IMR-90 (cell line): ENCODE results near the gene SGK1. TPM values are rescaled to one million over a fixed set of nuclear protein-coding genes. Genes with fewer than 3 reads are reported as not detected.

Experiments
- ATAC-seq: fragments of 200-7000 bp; cut with Tn5 transposase; 2 replicates; pipeline ENCODE4 v1.9.1; 2020; ENCODE audit warnings: low read depth, mild to moderate bottlenecking, moderate library complexity
- BruUV-seq: library from RNA; stranded (reverse); fragments of 400-500 nt; replicated peaks from 2 replicates; lab custom pipeline; 2021; lab: Mats Ljungman, UMichigan
- CTCF ChIA-PET: fragments of 300-600 bp; formaldehyde crosslinking; extraction: SDS; loops from one replicate; lab custom pipeline; 2021; ENCODE audit warnings: antibody characterized with exemption; lab: Yijun Ruan, JAX
- POLR2A ChIA-PET: fragments of 300-600 bp; sonication (Branson Sonifier 250); formaldehyde crosslinking; loops from one replicate; lab custom pipeline; 2022; ENCODE audit warnings: antibody characterized with exemption; ENCODE audit not compliant: unreplicated experiment; lab: Charles Lee
- DNase-seq: peaks from one replicate; pipeline ENCODE4 v3.0.0; 2013
- H2AFZ ChIP-seq: replicated peaks from 2 replicates; pipeline ENCODE3; 2013; ENCODE audit warnings: low read length, mild to moderate bottlenecking; ENCODE audit not compliant: poor library complexity
- H2AK5ac ChIP-seq: 2 replicates; pipeline ENCODE4 v1.6.1; 2013; ENCODE audit warnings: low read depth, low read length, inconsistent platforms
- H2AK9ac ChIP-seq: replicated peaks from 2 replicates; pipeline ENCODE3; 2013; ENCODE audit warnings: mild to moderate bottlenecking, low read depth, low read length, moderate library complexity; ENCODE audit not compliant: poor library complexity
- H2BK120ac ChIP-seq: 2 replicates; pipeline ENCODE4 v1.6.1; 2013; ENCODE audit warnings: low read depth, low read length, inconsistent platforms
- H2BK15ac ChIP-seq: 3 replicates; pipeline ENCODE4 v1.6.1; 2013; ENCODE audit warnings: low read depth, low read length, inconsistent platforms
- H2BK20ac ChIP-seq: 2 replicates; pipeline ENCODE4 v1.6.1; 2013; ENCODE audit warnings: low read depth, mild to moderate bottlenecking, inconsistent platforms, low read length, moderate library complexity
- H2BK5ac ChIP-seq: 2 replicates; pipeline ENCODE4 v1.6.1; 2013; ENCODE audit warnings: mild to moderate bottlenecking, low read depth, low read length, inconsistent platforms; ENCODE audit not compliant: poor library complexity, severe bottlenecking
- H3K14ac ChIP-seq: replicated peaks from 2 replicates; pipeline ENCODE4 v1.6.1; 2013; ENCODE audit warnings: low read depth, low read length, inconsistent platforms
- H3K18ac ChIP-seq: 2 replicates; pipeline ENCODE4 v1.6.1; 2013; ENCODE audit warnings: low read depth, low read length, control low read depth
- H3K23ac ChIP-seq: 2 replicates; pipeline ENCODE4 v1.6.1; 2013; ENCODE audit warnings: low read depth, low read length, inconsistent platforms
- H3K27ac ChIP-seq: 2 replicates; pipeline ENCODE4 v1.5.1; 2013; ENCODE audit warnings: mild to moderate bottlenecking, control low read depth, low read length; ENCODE audit not compliant: insufficient read depth
- H3K27me3 ChIP-seq: 2 replicates; pipeline ENCODE4 v1.6.1; 2013; ENCODE audit warnings: low read length; ENCODE audit not compliant: control insufficient read depth, insufficient read depth
- H3K36me3 ChIP-seq: 2 replicates; pipeline ENCODE4 v1.6.1; 2013; ENCODE audit warnings: low read length, mixed read lengths; ENCODE audit not compliant: control insufficient read depth, insufficient read depth
- H3K4ac ChIP-seq: 2 replicates; pipeline ENCODE4 v1.6.1; 2013; ENCODE audit warnings: low read depth, low read length, inconsistent platforms
- H3K4me1 ChIP-seq: 2 replicates; pipeline ENCODE4 v1.6.1; 2013; ENCODE audit warnings: low read length, mixed read lengths; ENCODE audit not compliant: control insufficient read depth, insufficient read depth
- H3K4me2 ChIP-seq: 2 replicates; pipeline ENCODE4 v1.6.1; 2013; ENCODE audit warnings: low read depth, mild to moderate bottlenecking, control low read depth, low read length, moderate library complexity
- H3K4me3 ChIP-seq: 2 replicates; pipeline ENCODE4 v1.5.1; 2013; ENCODE audit warnings: low read depth, mild to moderate bottlenecking, control low read depth, low read length, moderate library complexity; ENCODE audit not compliant: insufficient read depth
- H3K56ac ChIP-seq: 2 replicates; pipeline ENCODE4 v1.6.1; 2013; ENCODE audit warnings: low read length, inconsistent platforms; ENCODE audit not compliant: insufficient read depth; ENCODE audit errors: extremely low read depth
- H3K79me1 ChIP-seq, 2 experiments: 2 replicates each; pipeline ENCODE4 v1.6.1; 2013; ENCODE audit warnings: low read length in 2 of 2, inconsistent platforms in 1 of 2, low read depth in 1 of 2
- H3K9ac ChIP-seq: 2 replicates; pipeline ENCODE4 v1.6.1; 2013; ENCODE audit warnings: low read depth, low read length, control low read depth
- H3K9me1 ChIP-seq: 2 replicates; pipeline ENCODE4 v1.6.1; 2013; ENCODE audit warnings: low read length, inconsistent platforms; ENCODE audit not compliant: insufficient read depth
- H3K9me3 ChIP-seq: 2 replicates; pipeline ENCODE4 v1.6.1; 2013; ENCODE audit warnings: low read length; ENCODE audit not compliant: control insufficient read depth, insufficient read depth
- H4K20me1 ChIP-seq: 2 replicates; pipeline ENCODE4 v1.6.1; 2013; ENCODE audit warnings: low read length, inconsistent platforms; ENCODE audit not compliant: insufficient read depth
- H4K5ac ChIP-seq: 2 replicates; pipeline ENCODE4 v1.6.1; 2013; ENCODE audit warnings: mild to moderate bottlenecking, low read depth, low read length, control low read depth
- H4K8ac ChIP-seq, 2 experiments: 2 replicates each; pipeline ENCODE4 v1.6.1; 2013; ENCODE audit warnings: low read depth in 2 of 2, low read length in 2 of 2, control low read depth in 1 of 2, inconsistent platforms in 1 of 2
- H4K91ac ChIP-seq: 2 replicates; pipeline ENCODE4 v1.6.1; 2013; ENCODE audit warnings: low read depth, low read length, inconsistent platforms; ENCODE audit not compliant: insufficient read depth
- BHLHE40 ChIP-seq: fragments of 150-350 bp; IDR thresholded peaks from 2 replicates; pipeline ENCODE4 v1.6.1; 2016; ENCODE audit warnings: mild to moderate bottlenecking, low read depth, low read length
- CHD1 ChIP-seq: IDR thresholded peaks from 2 replicates; pipeline ENCODE4 v1.6.1; 2012; ENCODE audit warnings: low read depth, low read length, improper control_type of control experiment
- CTCF ChIP-seq: conservative IDR thresholded peaks from 2 replicates; pipeline ENCODE4 v1.5.1; 2012; ENCODE audit warnings: mild to moderate bottlenecking, low read depth, low read length, improper control_type of control experiment
- ELK1 ChIP-seq: fragments of 150-350 bp; IDR thresholded peaks from 2 replicates; pipeline ENCODE4 v1.6.1; 2016; ENCODE audit warnings: low read depth, mild to moderate bottlenecking, low read length, moderate library complexity, borderline replicate concordance
- MXI1 ChIP-seq: IDR thresholded peaks from 2 replicates; pipeline ENCODE4 v1.6.1; 2012; ENCODE audit warnings: low read depth, mild to moderate bottlenecking, low read length, moderate library complexity, borderline replicate concordance
- NFE2L2 ChIP-seq: fragments of 150-350 bp; IDR thresholded peaks from 2 replicates; pipeline ENCODE4 v1.6.1; 2016; ENCODE audit warnings: low read depth, mild to moderate bottlenecking, low read length
- POLR2A ChIP-seq: IDR thresholded peaks from 2 replicates; pipeline ENCODE4 v1.6.1; 2012; ENCODE audit warnings: mild to moderate bottlenecking, low read depth, low read length
- RAD21 ChIP-seq: IDR thresholded peaks from 2 replicates; pipeline ENCODE4 v1.6.1; 2012; ENCODE audit warnings: low read length, improper control_type of control experiment
- RCOR1 ChIP-seq: IDR thresholded peaks from 2 replicates; pipeline ENCODE4 v1.6.1; 2012; ENCODE audit warnings: mild to moderate bottlenecking, low read length, improper control_type of control experiment; ENCODE audit not compliant: insufficient replicate concordance
- RFX5 ChIP-seq: IDR thresholded peaks from 2 replicates; pipeline ENCODE4 v1.8.0; 2012; ENCODE audit warnings: low read depth, mild to moderate bottlenecking, low read length, moderate library complexity
- SMC3 ChIP-seq: fragments of 150-350 bp; IDR thresholded peaks from 2 replicates; pipeline ENCODE4 v1.6.1; 2016; ENCODE audit warnings: low read depth, mild to moderate bottlenecking, antibody characterized with exemption, low read length, moderate library complexity
- WGBS, 2 experiments: methylation state at CpG; one replicate each; pipeline versions ENCODE4 v1.1.5 to v1.1.7; 2013; ENCODE audit warnings: missing lambda C conversion rate in 2 of 2; ENCODE audit not compliant: insufficient read length in 1 of 2; ENCODE audit errors: extremely low coverage in 2 of 2; 5-methylcytosine and 5-hydroxymethylcytosine counted together
- dilution Hi-C: fragments of 300-500 bp; cut with HindIII; formaldehyde crosslinking; loops from one replicate; pipeline ENCODE4 v1.14.3; 2018; ENCODE audit warnings: low sequenced_read_pairs; ENCODE audit not compliant: unreplicated experiment
- in situ Hi-C: fragments of 300-500 bp; cut with MboI; formaldehyde crosslinking; loops from 3 replicates; pipeline ENCODE4 v1.14.3; 2019; ENCODE audit warnings: low sequenced_read_pairs, inconsistent platforms, mixed read lengths
- intact Hi-C: fragments of 100-400 bp; cut with micrococcal nuclease; formaldehyde crosslinking; loops from 2 replicates; pipeline ENCODE4 v1.10.0; 2022
- polyA plus RNA-seq, 3 experiments: library from polyadenylated mRNA; depleted of rRNA; stranded (reverse); fragments of >200 nt; gene quantifications; 2 replicates each; pipeline ENCODE4 v1.2.3, GENCODE V29; 2012; ENCODE audit warnings: low replicate concordance in 1 of 3
- total RNA-seq: library from RNA; depleted of rRNA; stranded (reverse); fragments of >200 nt; gene quantifications from 2 replicates; pipeline ENCODE4 v1.2.3, GENCODE V29; 2012

Gene SGK1
- total and polyA plus RNA-seq, 2 of the 4 experiments (the other 2 are of a cell fraction), result 121 to 255 TPM

- 0 out of 2 replicates have a peak, but pooled peaks cover 2% of the 10 kb centered on the region for H3K4me1 ChIP-seq
- no peak overlapping the region for H2AK5ac ChIP-seq
- no peaks in the 10 kb centered on the region for H3K79me1 ChIP-seq
- H3K4me3 ChIP-seq, result no peak overlapping the region
- no peaks in the 10 kb centered on the region for H3K9me3 ChIP-seq
- no peaks in the 10 kb centered on the region for H3K9me1 ChIP-seq
- TF ChIP-seq CHD1 (no peak), SMC3 (no peak), MXI1 (no peak), RCOR1 (no peak), NFE2L2 (no peak), RFX5 (no peak), ELK1 (no peak), CTCF (no peak), BHLHE40 (no peak), RAD21 (no peak), POLR2A (no peak)
- H2BK15ac ChIP-seq, result no peak overlapping the region
- no peak overlapping the region for H2BK5ac ChIP-seq
- H3K4me2 ChIP-seq, result no peak overlapping the region
- no peak for DNase-seq
- H3K23ac ChIP-seq, result no peak overlapping the region
- H2AFZ ChIP-seq, result no peak overlapping the region
- H2BK120ac ChIP-seq, result no peak overlapping the region
- no peaks in the 10 kb centered on the region for H4K20me1 ChIP-seq
- no TSS peak for BruUV-seq
- POLR2A ChIA-PET, result no interaction called here
- H3K36me3 ChIP-seq, result no peaks in the 10 kb centered on the region
- H3K14ac ChIP-seq, result no peak overlapping the region
- H4K5ac ChIP-seq, result no peak overlapping the region
- CTCF ChIA-PET, result no interaction called here
- in situ Hi-C loops, result no loop called here
- intact Hi-C loops, result no loop called here
- no peak overlapping the region for H4K91ac ChIP-seq
- no peak overlapping the region for H3K4ac ChIP-seq
- H4K8ac ChIP-seq, result no peak overlapping the region
- no peak for ATAC-seq
- no peak overlapping the region for H2BK20ac ChIP-seq
- no peak overlapping the region for H3K18ac ChIP-seq
- WGBS, 2 experiments, result no CpG with 5 or more reads among the region's 3 CpGs
- no peak overlapping the region for H2AK9ac ChIP-seq
- no peak overlapping the region for H3K56ac ChIP-seq
- no peak overlapping the region for H3K27ac ChIP-seq
- no peak overlapping the region for H3K9ac ChIP-seq
- no peaks in the 10 kb centered on the region for H3K27me3 ChIP-seq
- dilution Hi-C loops, result no loop called here
Measured at GRCh38 chr6:134190883-134191282, 127.0 kb downstream of the SGK1 start.
